GM15510 (cell line): ENCODE measurements around the gene WDR27.

Source experiments
- POLR2A ChIP-seq: IDR thresholded peaks from 3 replicates; pipeline ENCODE4 v1.6.1; 2011; ENCODE audit warnings: borderline replicate concordance; ENCODE audit not compliant: insufficient read length; ENCODE audit errors: extremely low read depth

Gene WDR27

GRCh38 chr6:169722362-169723199, 20.8 kb upstream of the WDR27 start:
- TF ChIP-seq POLR2A, result no peak

DNA sequence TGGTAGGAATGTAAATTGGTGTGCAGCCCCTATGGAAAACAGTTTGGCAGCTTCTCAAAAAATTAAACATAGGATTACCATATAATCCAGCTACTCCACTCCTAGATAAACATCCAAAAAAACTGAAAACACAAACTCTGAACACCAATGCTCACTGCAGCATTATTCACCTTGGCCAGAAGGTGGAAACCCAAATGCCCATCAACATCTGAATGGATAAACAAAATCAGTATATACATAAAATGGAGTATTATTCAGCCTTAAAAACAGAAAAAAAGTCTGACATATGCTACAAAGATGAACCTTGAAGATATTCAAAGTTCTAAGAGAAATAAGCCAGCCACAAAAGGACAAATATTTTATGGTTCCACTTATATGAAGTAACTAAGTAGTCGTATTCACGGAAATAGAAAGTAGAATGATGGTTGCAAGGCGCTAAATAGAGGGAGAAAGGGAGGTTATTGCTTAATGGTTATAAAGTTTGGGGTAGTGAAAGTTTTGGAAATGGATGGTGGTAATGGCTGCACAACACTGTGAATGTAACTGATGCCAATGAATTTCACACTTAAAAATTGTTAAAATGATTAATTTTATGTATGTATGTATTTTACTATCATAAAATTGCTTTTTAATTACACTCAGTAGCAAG, 18.5 kb upstream of the WDR27 start:
- TF ChIP-seq POLR2A, result no peak

GRCh38 chr6:169719117-169719516, 17.3 kb upstream of the WDR27 start:
- no peak for TF ChIP-seq POLR2A

- no peak for TF ChIP-seq POLR2A
These were observed 12.8 kb upstream of the WDR27 start for GRCh38 chr6:169714595-169714994.

- no peak for TF ChIP-seq POLR2A
These were observed 12.3 kb upstream of the WDR27 start for GRCh38 chr6:169714178-169714577.

DNA sequence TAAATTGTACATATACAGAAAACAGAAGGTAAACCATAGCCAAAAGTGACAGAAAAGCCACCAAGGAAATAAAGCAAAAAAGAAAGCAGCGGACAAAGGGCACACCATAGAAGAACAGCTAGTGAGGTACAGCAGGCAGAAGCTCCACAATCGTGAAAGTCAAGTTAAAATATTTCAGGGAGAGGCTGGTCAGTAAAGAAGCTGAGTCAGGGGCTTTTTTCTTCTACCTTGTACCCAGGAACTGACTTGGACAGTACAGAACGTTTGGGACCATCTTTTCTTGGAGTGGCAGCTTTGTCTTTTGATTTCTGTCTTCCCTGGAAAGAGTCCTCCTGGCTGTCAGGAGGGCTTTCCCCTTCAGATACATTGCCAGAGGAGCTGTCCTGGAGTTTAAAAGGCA, 8.2 kb upstream of the WDR27 start:
- TF ChIP-seq POLR2A, result no peak

GRCh38 chr6:169709293-169709692, 7.5 kb upstream of the WDR27 start:
- TF ChIP-seq POLR2A, result no peak

- no peak for TF ChIP-seq POLR2A
These were observed 5.9 kb upstream of the WDR27 start for GRCh38 chr6:169707772-169708171.

GRCh38 chr6:169702840-169703246, 1.0 kb upstream of the WDR27 start:
- TF ChIP-seq POLR2A, result peak; percentile 6

DNA sequence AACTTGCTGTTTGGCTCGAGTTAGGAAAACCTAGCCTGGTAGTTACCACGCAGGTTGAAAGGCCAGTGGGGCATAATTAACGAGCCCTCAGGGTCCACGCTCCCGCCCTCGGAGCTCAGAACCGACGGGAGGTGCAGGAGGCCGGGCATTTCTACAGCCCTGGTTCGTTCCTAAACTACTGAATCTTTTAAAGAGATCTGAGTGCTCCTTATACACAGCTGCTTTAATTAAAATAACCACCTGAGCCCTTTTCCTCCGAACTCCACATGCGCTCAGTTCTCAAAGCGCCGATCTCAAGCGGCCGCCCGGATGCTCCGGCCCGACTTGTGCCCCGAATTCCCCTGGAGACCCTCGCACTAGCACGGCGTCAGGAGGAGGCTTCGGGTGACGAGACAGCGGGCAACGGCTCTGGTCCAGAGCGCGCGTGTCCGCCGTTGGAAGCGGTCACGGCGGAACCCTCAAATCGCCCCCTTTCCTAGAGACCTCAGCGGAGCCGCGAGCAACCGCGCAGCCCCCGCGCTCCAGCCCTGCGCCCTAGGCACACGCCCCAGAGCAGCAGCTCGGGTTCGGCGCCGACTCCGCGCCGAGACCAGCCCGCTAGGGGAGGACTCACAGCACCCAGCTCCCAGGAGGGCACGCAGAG, 397 bp downstream of the WDR27 start:
- TF ChIP-seq POLR2A, result no peak

GRCh38 chr6:169700296-169700695, 1.5 kb downstream of the WDR27 start:
- no peak for TF ChIP-seq POLR2A

GRCh38 chr6:169695131-169695530, 6.7 kb downstream of the WDR27 start:
- no peak for TF ChIP-seq POLR2A

DNA sequence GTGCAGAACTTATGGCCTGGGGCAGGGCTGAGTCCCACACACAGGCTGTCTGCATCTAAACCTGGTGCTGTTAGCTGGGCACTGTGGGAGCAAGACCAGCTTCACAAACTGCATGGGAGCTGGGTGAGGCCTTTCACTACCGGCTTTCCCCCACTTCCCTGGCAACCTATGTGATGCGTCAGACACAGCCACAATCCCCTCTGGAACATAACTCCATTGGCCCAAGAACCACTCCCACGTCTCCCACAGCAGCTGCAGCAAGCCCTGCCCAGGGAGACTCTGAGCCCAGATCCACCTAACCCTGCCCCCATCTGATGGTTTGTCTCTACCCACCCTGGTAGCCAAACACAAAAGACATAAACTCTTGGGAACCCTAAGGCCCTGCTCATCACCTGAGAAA, 9.3 kb downstream of the WDR27 start:
- no peak for TF ChIP-seq POLR2A

DNA sequence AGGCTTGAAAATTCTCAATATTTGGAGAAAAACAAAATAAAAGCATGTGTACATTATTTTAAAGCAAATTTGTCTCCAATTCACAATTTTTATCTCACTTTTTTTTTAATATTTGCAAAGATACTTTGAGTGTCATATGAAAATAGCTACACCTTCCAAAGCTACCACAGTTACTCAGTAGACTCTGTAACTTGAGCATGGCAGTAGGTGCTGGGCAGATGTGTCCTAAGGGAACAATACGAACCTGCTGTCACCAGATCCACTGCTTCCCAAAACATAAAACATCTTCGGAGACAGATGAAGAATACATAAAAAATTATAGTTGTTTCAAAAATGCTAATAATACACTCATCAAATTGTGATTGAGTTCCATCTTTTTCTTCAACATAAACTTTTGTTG, 10.6 kb downstream of the WDR27 start:
- no peak for TF ChIP-seq POLR2A

- TF ChIP-seq POLR2A, result no peak
These were observed 12.5 kb downstream of the WDR27 start for GRCh38 chr6:169689287-169689686.
